HG03565 (cell line): ENCODE data around the gene OR11L1.
A peak's percentile ranks its signal among the peaks of the same experiment; 100 is the strongest.

Experiments
- ATAC-seq: cut with Tn5 transposase; IDR thresholded peaks from one replicate; pipeline ENCODE4 v1.9.1; 2021; ENCODE audit warnings: mild to moderate bottlenecking, moderate library complexity; ENCODE audit not compliant: unreplicated experiment

OR11L1 gene, protein sequence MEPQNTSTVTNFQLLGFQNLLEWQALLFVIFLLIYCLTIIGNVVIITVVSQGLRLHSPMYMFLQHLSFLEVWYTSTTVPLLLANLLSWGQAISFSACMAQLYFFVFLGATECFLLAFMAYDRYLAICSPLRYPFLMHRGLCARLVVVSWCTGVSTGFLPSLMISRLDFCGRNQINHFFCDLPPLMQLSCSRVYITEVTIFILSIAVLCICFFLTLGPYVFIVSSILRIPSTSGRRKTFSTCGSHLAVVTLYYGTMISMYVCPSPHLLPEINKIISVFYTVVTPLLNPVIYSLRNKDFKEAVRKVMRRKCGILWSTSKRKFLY

DNA sequence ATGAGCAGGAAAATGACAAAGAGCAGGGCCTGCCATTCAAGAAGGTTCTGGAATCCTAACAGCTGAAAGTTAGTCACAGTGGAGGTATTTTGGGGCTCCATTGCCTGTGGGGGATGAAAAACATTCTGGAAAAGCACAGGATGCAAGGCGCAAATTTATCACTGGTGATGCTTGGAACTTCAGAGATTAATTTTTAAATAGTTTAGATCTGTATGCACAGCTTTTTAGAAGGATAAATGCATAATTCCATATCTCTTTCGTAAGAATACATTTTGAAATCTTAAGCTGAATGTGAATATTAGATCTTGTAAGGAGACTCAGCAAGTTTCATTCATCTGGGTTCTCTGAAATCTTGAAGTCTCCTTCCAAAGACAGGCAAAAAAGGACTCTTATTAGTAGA is at the start of gene OR11L1:
OR11L1 (minus strand) TSS at position 101 of the 400 bp plus-strand sequence; CDS start at position 101, 0 bp downstream.
- no peak for ATAC-seq

- ATAC-seq: no peak
Measured at GRCh38 chr1:247884797-247885413, 43.2 kb upstream of the OR11L1 start.

- ATAC-seq: no peak
Measured at GRCh38 chr1:247883346-247883745, 41.6 kb upstream of the OR11L1 start.

- no peak for ATAC-seq
Measured at GRCh38 chr1:247865416-247865815, 23.7 kb upstream of the OR11L1 start.

DNA sequence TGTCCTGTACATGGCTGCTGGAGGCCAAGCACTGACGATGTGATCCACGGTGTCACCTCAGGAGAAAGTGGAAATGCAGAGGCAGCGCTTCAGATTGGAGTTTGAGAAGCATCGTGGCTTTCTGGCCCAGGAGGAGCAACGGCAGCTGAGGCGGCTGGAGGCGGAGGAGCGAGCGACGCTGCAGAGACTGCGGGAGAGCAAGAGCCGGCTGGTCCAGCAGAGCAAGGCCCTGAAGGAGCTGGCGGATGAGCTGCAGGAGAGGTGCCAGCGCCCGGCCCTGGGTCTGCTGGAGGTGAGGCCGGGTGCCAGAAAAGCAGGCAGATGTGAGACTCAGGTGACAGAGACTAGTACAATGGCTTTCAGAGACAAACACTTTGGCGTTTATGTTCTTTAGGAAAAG is 22.9 kb upstream of the OR11L1 start:
- ATAC-seq: no peak

DNA sequence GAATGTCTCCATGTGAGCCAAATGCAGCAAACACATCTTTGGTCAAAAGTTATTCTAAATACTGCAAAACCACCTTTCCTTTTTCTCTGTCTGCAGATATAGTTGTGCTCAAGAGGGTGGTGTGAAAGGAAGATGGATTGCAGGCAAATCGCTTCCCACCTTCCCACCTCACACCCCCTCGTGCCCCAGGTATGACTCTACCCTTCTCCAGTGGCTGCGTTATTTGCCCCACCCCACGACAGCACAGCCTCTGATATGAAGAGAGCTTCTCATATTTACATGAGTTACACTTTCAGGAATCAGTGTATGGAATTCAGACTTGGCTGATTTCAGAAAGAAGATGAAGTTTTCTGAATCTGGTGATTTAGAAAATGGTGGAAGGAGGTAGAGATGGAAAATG is 21.1 kb upstream of the OR11L1 start:
- ATAC-seq: no peak

DNA sequence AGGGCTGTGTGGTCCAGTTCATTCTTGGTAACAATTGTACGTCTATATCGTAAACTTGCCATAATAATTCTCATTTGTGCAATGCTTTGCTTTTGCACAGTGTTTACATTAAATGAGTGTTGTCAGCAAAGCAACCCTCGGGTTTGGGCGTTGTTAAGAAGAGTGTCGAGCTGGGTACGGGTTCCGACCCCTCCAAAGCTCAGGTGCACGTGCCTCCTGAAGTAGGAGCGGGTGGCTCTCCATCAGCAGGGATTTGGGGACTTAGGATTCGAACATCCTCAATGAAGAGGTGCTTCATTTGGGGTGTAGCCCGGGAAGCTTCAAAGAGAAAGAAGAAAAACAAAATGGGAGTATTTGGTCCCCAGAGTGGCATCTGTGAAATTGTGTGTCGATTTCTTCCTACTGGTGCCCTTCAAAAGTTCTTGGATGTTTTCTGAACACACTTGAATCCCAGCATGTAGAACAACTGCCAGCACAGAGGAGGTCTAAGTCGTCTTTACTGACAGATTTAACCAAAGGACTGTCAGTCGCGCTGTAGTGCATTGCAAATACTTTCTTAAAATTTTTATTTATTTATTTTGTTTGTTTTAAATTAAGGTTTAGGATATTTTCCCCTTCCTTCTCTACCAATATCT is 16.4 kb upstream of the OR11L1 start:
- ATAC-seq: no peak

DNA sequence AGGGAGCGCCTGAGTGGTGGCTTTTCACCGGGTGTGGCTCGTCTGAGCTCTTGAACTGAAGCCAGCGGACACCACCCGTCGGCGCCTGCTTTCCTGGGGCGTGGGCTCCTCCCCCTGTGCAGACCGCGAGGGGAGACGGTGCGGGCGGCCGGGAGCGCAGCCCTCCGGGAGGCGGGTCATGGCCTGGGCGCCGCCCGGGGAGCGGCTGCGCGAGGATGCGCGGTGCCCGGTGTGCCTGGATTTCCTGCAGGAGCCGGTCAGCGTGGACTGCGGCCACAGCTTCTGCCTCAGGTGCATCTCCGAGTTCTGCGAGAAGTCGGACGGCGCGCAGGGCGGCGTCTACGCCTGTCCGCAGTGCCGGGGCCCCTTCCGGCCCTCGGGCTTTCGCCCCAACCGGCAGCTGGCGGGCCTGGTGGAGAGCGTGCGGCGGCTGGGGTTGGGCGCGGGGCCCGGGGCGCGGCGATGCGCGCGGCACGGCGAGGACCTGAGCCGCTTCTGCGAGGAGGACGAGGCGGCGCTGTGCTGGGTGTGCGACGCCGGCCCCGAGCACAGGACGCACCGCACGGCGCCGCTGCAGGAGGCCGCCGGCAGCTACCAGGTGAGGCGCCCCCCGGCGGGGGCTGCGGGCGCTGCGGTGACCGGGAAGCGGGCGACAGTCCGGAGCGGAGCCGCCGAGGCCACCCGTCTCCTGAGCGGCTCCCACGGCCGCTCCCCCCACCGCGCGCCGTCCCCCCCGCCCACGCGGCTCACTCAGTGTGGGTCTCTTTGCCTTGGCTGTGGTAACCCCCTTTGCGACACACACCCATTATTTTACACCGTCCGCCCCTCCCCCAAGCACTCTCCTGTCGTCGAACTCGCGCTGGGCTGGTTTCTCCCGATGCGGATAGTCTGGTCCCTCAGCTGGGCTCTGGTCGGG is 15.6 kb upstream of the OR11L1 start, which contains the start of gene TRIM58:
TRIM58 (plus strand) TSS at position 119 of the 916 bp plus-strand sequence; CDS start at position 179, 60 bp downstream.
- peak; percentile 58 for ATAC-seq

GRCh38 chr1:247855911-247856310 is 14.2 kb upstream of the OR11L1 start:
- no peak for ATAC-seq

DNA sequence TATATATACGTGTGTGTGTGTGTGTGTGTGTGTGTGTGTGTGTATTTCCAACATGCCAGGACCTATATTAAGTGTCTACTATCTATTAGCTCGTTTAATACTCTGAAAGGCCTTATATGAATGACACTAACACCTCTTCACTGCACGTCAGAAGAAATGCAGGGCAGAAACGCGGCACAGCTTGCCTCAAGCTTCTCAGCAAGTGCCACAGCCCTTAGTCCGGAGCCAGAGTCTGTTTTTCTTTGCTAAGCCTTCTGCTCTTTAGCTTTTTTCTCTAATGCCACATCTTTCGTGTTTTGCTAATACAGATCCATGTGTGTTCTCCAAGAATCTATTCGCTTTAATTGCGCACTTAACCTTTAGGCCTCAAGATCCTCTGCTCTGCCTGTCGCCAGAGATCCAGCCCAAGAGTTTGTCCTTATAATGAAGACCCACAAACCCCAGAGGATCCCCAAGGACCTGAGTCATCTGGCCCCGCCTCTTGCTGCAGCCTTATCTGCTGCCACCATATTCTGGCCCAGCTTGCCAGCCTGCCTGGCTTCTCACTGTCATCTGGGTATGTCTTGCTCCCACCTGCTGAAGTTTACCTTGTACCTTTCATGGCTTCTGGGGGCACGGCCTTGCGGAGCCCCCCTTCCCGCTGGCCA is 13.3 kb upstream of the OR11L1 start:
- no peak for ATAC-seq

DNA sequence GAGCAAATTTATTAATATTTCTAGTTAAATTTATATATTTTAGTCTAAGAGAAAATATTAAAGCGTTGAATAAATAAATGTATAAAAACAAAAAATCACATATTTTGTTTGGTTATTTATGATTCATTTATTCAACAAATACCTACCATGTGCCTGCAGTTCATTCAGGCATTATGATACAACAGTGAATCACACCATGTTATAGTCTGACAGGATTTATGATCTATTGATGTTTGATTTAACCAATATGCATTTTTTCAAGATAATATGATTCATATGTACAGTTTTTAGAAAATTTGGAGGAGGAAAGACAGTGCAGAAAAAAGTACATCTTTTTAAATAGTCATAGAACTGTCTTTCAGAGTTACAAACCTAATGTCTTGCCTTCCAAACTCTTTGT is 7.9 kb upstream of the OR11L1 start:
- no peak for ATAC-seq

DNA sequence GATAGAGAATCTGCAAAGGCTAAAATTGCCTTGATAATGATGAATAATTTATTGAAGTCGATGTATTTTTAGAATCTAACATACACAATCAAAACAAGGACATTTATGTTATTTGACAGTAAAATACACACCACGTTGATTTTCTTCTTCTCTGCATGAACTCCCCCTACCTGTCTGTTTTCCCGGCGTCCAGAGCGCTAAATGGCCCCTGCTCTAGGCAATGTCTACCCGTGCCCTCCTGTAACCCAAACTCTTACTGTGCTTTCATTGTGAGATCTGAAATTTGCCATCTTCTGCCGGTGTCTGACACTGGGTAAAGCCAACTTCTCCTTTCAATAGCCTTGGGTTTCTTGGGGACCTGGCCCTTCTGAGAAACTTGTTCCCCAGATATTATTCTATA is 6.7 kb upstream of the OR11L1 start:
- no peak for ATAC-seq

GRCh38 chr1:247845693-247846017 is 4.0 kb upstream of the OR11L1 start:
- ATAC-seq: no peak

DNA sequence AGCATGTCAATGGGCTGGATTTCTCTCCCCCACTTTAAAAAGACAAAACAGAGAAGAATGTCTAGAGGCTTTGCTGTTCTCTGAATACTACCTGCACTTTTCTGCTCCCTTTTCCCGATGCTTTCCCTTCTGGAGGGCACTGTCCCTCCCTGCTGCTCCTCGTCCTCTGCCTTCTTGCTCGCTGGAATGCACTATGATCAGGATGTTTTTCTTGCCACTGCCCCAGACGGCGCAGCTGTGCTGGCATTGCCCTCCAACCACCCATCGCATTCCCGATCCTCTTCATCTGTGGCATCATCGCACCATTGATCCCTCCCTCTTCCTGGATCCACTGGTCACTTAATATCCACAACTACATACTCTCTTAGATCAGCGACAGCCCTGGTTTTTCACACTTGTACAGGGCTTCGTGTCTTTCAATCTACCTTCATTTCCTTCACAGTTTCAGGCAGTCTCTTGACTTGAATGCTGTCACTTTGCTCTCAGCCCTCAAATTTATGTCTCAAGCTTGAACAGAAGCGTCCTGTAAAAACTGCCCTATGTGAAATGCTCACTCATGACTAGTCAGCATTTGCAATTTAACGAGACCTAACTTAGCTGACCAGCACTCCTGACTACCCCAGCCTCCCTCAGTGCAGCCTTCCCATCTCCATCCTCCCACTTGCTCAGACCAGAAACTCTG is 3.5 kb upstream of the OR11L1 start:
- ATAC-seq: no peak

GRCh38 chr1:247843411-247843810 is 1.7 kb upstream of the OR11L1 start:
- ATAC-seq: no peak

- no peak for ATAC-seq
Measured at GRCh38 chr1:247840818-247841217, 878 bp downstream of the OR11L1 start.

DNA sequence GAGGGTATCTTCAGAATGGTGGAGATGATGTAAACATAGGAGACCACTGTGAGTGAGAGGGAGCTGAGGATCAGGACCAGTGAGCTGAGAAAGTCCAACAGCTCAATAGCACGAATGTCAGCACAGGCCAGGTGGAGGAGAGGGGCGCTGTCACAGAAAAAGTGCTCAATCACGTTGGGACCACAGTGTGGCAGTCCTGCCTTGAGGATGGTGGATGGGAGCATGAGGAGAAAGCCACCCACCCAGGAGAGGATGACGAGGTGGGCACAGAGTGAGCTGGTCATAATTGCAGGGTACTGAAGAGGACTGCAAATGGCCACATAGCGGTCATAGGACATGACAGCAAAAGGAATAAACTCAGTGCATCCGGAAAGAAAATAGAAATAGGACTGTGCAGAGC is 8.1 kb downstream of the OR11L1 start:
- ATAC-seq: no peak

- ATAC-seq: no peak
Measured at GRCh38 chr1:247829656-247830055, 12.0 kb downstream of the OR11L1 start.

DNA sequence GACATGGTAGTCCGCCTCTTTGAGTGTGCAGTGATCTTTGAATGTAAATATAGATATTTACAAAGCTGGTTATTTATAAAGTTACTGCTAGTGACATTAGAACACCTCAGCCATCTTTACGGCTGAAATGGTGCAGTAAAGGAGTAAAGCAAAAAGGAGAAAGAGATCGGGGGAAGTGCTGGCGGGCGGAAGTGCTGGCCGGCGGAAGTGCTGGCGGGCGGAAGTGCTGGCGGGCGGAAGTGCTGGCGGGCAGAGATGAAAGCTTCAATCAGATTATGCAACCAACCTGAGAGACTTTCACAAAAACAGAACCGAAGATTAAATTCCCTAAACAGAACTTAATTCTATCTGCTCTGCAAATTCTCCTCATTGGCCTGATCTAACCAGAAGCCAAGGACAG is 16.3 kb downstream of the OR11L1 start:
- ATAC-seq: no peak

DNA sequence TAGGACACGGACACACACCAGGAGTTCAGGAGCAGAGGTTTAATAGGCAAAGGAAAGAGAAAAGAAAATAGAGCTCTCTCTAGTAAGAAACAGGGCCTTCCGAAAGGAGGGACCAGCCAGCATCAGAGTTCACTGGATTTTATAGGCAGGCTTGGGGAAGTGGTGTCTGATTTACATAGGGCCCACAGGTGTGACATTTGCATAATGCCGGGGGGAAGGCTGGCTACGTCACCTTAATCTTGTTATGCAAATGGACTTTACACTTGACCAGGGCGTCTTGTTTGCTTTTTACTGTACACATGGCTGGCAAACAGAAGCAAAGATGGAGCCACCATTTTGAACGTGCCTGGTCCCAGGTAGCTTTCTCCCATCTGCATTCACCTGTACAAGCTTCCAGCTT is 17.7 kb downstream of the OR11L1 start, which contains the start of gene OR14A16:
OR14A16 (minus strand) TSS at position 97 of the 400 bp plus-strand sequence. CDS start 8,390 bp downstream, outside the sequence.
- ATAC-seq: no peak
